GM19099 (cell line): ENCODE measurements around the gene NELFE.

ENCODE experiments used
- POLR2A ChIP-seq: IDR thresholded peaks from 3 replicates; pipeline ENCODE4 v1.6.1; 2011; ENCODE audit warnings: low read depth; ENCODE audit not compliant: insufficient read length; ENCODE audit errors: extremely low read depth

The NELFE gene

DNA sequence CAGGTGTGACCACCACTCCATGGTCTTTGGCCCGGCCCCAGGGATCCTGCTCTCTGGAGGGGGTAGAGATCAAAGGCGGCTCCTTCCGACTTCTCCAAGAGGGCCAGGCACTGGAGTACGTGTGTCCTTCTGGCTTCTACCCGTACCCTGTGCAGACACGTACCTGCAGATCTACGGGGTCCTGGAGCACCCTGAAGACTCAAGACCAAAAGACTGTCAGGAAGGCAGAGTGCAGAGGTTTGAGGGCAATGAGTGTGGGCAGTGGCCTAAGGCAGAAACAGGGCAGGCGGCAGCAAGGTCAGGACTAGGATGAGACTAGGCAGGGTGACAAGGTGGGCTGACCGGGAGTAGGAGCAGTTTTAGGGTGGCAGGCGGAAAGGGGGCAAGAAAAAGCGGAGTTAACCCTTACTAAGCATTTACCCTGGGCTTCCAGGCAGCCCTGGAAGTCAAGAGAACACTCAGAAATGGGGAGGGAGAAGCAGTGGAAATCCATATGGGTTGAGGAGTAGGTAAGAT, 12.3 kb downstream of the NELFE start:
- no peak for TF ChIP-seq POLR2A

DNA sequence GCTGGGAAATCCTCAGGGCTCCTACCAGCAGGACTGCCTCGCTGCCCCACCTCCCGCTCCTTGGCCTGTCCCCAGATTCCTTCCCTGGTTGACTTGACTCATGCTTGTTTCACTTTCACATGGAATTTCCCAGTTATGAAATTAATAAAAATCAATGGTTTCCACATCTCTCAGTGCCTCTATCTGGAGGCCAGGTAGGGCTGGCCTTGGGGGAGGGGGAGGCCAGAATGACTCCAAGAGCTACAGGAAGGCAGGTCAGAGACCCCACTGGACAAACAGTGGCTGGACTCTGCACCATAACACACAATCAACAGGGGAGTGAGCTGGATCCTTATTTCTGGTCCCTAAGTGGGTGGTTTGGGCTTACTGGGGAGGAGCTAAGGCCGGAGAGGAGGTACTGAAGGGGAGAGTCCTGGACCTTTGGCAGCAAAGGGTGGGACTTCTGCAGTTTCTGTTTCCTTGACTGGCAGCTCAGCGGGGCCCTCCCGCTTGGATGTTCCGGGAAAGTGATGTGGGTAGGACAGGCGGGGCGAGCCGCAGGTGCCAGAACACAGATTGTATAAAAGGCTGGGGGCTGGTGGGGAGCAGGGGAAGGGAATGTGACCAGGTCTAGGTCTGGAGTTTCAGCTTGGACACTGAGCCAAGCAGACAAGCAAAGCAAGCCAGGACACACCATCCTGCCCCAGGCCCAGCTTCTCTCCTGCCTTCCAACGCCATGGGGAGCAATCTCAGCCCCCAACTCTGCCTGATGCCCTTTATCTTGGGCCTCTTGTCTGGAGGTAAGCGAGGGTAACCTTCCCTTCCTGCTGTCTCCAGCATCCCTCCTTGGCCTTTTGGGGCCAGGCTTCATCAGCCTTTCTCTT, 13.0 kb downstream of the NELFE start, which contains the start of gene CFB:
CFB (plus strand) TSS at position 589 of the 863 bp plus-strand sequence; CDS start at position 716, 127 bp downstream.
- no peak for TF ChIP-seq POLR2A

DNA sequence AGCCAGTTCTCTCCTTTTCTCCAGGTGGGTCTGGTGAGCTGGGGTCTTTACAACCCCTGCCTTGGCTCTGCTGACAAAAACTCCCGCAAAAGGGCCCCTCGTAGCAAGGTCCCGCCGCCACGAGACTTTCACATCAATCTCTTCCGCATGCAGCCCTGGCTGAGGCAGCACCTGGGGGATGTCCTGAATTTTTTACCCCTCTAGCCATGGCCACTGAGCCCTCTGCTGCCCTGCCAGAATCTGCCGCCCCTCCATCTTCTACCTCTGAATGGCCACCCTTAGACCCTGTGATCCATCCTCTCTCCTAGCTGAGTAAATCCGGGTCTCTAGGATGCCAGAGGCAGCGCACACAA, 13.6 kb downstream of the NELFE start:
- no peak for TF ChIP-seq POLR2A

DNA sequence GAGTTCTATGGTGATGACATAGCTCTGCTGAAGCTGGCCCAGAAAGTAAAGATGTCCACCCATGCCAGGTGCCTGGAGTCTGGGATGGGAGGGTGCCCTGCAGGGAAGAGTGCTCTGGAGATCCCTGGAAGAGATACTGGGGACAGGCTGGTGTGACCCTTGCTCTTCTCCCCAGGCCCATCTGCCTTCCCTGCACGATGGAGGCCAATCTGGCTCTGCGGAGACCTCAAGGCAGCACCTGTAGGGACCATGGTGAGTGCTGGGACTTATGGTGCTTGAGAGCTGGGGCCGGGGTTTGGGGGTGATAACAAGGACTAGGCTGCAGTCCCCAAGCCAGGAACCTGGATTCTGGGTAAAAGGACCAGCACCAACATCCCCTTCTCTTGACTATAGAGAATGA, 15.0 kb downstream of the NELFE start:
- no peak for TF ChIP-seq POLR2A

DNA sequence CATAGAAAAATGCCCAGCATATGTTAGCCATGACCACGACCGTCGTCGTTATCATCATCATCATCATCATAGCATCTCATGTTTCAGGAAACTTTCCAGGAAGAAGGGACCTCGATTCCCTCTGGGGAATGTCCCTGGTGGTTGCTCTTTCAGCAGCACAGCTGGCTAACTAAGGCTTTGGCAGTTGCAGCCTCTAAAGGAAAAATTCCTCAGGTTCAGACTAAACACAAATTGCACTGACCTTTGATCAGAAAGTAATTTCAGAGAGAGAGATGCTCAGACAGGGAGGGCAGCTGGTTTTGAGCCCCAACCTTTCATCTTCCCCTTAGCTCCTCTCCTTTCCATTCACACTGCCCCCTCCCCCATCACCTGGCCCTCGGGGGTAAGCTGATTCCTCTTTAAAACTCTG, 18.5 kb downstream of the NELFE start:
- no peak for TF ChIP-seq POLR2A

DNA sequence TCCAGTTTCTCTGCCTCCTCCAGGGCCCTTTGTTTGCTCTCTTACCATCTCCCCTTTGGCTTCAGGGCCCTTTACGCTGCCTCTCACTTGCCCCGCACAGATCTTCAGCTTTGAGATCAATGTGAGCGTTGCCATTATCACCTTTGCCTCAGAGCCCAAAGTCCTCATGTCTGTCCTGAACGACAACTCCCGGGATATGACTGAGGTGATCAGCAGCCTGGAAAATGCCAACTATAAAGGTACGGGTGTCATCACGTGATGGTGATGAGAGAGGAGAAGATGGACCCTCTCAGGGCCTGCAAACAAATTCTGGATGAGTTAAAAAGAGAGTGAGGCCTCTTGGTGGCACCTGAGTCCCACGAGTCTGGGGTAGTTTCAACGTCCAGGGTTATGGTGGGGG, 22.9 kb downstream of the NELFE start:
- no peak for TF ChIP-seq POLR2A

DNA sequence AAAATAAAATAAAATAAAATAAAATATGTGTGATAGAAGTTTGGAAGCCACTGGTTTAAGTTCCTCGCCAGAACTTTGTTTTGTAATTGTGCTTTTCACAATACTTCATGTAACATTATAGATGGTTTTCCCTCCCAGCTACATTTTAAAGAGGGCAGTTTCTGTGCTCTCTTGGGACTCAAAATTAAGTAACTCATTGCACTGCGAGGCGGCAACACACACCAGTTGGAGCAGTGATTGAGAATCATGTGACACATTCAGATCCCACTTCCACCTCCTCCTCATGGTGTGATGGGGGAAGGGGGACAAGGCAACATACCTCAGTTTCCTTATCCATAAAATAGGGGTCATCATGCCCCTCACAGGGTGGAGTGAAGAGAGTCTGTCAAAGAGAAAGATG, 23.8 kb downstream of the NELFE start:
- TF ChIP-seq POLR2A: no peak

DNA sequence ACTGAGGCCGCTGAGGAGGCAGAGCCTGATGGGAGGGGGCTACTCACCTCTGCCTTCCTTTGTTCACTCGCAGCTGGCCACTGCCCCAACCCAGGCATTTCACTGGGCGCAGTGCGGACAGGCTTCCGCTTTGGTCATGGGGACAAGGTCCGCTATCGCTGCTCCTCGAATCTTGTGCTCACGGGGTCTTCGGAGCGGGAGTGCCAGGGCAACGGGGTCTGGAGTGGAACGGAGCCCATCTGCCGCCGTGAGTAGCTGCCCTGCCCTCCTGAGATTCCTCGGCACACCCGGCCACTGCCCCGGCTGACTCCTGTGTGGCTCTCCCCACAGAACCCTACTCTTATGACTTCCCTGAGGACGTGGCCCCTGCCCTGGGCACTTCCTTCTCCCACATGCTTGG, 25.2 kb downstream of the NELFE start:
- no peak for TF ChIP-seq POLR2A

DNA sequence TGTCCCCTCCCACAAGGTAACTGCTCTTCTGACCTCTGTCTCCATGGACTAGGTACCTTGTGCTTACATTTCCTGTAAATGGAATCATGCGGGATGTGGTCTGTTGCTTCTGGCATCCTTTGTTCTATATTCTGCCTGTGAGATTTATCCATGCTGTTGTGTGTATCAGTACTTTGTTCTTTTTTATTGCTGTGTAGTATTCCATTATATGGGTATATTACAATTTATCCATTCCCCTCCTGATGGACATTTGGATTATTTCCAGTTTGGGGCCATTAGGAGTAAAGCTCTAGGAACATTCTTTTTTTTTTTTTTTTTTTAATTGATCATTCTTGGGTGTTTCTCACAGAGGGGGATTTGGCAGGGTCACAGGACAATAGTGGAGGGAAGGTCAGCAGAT, 27.8 kb downstream of the NELFE start:
- no peak for TF ChIP-seq POLR2A

DNA sequence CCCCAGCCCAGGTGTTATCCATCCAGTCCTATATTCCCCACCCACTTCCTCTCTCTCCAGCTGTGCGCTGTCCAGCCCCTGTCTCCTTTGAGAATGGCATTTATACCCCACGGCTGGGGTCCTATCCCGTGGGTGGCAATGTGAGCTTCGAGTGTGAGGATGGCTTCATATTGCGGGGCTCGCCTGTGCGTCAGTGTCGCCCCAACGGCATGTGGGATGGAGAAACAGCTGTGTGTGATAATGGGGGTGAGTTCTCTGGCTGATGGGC, 30.2 kb downstream of the NELFE start:
- TF ChIP-seq POLR2A: no peak

DNA sequence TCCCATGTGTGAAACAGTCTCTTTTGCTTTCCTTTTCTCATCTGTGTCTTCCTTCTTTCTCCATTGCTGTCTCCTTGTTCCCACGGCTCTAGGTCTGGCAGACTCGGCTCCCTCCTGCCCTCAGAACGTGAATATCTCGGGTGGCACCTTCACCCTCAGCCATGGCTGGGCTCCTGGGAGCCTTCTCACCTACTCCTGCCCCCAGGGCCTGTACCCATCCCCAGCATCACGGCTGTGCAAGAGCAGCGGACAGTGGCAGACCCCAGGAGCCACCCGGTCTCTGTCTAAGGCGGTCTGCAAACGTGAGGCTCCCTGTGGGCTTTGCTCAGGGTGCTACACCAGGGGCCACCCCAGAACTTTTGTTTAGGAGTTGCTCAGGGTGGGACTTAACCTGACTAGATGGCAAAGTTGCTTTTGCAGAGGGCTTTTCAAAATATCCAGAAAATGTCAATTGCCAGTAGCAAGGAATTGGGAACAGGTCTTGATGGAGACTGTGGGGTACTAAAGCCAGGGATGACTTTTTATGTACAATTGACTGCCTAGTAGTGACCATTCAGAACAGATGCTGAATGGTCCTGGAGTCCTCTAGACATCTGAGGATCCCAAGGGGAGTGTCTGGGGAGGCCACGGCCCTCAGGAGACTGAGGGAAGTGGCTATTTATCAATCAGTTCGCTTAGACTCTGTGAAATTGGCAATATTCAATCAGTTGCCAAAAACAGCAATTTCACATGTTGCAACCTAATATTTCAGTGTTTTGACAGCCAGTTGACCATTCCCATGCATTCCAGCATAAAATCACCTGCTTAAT, 30.7 kb downstream of the NELFE start:
- TF ChIP-seq POLR2A: no peak

DNA sequence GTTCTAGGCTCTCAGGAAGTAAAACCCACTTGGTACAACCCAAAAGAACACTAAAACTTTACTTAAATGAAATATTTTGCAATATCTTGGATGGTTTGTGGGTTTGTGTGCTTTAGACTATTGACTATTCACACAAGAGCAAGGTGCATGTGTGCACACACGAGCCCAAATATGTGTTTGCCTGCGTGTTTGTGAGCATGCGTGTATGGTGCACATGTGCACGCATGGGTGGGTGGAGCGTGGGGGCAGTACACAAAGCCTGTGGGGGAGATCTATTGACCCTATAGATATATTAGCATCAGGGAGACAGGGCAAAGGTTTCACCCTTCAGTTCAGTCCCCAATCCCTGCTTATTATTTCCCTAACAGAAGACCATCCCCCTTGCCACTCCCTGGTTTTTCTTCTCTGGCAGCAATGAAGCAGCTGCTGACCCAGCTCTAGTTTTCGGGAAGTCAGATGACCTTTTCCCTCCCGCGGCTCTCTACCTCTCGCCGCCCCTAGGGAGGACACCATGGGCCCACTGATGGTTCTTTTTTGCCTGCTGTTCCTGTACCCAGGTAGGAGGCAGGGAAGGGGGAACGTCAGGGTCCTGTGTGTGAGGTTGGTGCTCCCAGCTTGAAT, 31.4 kb downstream of the NELFE start, which contains the start of gene C2:
C2 (plus strand) TSS at position 476 of the 621 bp plus-strand sequence; CDS start at position 512, 36 bp downstream.
- no peak for TF ChIP-seq POLR2A

DNA sequence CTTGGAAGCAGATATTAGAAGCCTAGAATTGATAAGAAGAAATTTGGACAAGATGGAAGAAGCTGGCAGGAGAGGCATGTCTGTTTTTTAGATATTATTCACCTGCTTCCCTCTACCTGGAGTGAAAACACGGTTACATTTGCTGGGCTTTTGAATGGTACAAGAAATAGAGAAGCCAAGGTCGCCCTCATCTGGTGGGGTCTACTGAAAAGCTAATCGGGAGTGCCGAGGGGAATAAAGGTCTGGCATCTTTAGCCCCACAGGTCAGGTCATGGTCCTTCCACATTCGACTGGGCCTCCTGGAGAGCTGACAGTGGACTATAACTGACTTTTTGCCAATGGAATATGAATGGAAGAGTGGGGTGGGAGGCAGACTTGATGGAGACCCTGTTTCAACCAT, 35.8 kb downstream of the NELFE start:
- TF ChIP-seq POLR2A: no peak

DNA sequence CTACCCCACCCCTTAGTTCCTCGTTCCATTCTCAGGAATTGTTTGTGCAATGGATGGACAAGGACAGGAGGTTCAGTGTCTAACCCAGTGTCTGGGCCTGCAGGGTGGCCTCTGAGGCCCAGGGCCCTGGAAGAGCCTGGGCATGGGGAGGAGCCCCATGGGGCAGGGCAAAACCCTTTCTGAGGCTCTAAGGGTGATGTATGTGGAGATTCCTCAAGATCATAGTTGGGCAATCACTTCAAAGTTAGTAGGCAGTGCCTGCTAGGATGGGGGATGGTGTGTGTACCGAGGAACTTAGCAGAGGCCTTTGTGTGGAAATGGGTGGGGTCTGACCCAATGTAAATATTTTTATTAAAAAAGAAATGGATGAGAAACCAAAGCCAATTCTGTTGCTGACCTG, 38.0 kb downstream of the NELFE start:
- no peak for TF ChIP-seq POLR2A

DNA sequence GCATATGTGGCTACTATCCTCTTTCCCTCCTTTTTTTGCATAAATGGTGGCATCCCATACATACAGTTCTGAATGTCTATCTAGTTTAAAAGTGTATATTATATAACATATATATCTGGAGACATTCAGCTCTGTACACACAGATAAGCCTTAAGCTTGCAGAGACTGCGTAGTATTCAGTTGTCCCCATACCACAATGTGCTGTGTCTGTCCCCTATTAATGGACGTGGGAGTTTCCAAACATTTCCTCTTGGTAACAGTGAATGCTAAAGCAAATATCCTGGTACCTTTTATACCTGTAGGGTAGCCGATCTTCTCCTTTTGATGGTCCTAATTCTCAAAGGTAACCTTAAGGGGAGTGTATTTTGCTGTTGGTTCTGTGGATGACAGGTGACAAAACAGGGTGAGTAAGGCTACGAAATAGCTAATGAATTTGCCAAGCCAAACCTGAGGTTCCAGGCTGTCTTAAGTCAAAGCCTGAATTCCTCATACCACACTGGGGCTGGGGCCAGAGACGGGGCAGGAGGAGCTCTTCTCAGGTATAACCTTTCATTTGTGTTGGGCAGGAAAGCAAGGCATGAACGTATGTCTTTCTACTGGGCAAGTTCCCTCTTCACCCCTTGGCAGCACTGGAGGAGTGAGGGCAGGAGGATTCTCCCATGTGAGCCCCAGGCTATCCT, 39.0 kb downstream of the NELFE start:
- no peak for TF ChIP-seq POLR2A
